Liver (tissue), 3 donors: ENCODE data around the gene EHD4.

Experiments
- EGR1 ChIP-seq, 2 donors: IDR thresholded peaks; 2 replicates each; pipeline ENCODE4 v1.6.1; 2016 to 2018; ENCODE audit warnings: antibody characterized with exemption in 2 of 2, low read depth in 2 of 2
- GABPA ChIP-seq, 2 donors: IDR thresholded peaks in 1 of 2; conservative IDR thresholded peaks in 1 of 2; 2 replicates each; pipeline ENCODE4 v1.6.1; 2016; ENCODE audit warnings: antibody characterized with exemption in 2 of 2, mild to moderate bottlenecking in 1 of 2, moderate library complexity in 1 of 2
- JUND ChIP-seq, 2 donors: IDR thresholded peaks; 2 replicates each; pipeline ENCODE4 v1.6.1; 2016; ENCODE audit warnings: antibody characterized with exemption in 2 of 2
- RAD21 ChIP-seq, 2 donors: IDR thresholded peaks; 2 replicates each; pipeline ENCODE4 v1.6.1; 2016; ENCODE audit warnings: antibody characterized with exemption in 2 of 2, mild to moderate bottlenecking in 2 of 2
- RXRA ChIP-seq, 2 donors: IDR thresholded peaks; 2 replicates each; pipeline ENCODE4 v1.6.1; 2017 to 2018; ENCODE audit warnings: antibody characterized with exemption in 2 of 2, mild to moderate bottlenecking in 1 of 2
- SP1 ChIP-seq: IDR thresholded peaks from 2 replicates; pipeline ENCODE4 v1.6.1; 2018; ENCODE audit warnings: antibody characterized with exemption, mild to moderate bottlenecking
- TAF1 ChIP-seq: conservative IDR thresholded peaks from 2 replicates; pipeline ENCODE4 v1.6.1; 2016; ENCODE audit warnings: antibody characterized with exemption, mild to moderate bottlenecking
- YY1 ChIP-seq: IDR thresholded peaks from 2 replicates; pipeline ENCODE4 v1.6.1; 2016; ENCODE audit warnings: antibody characterized with exemption, mild to moderate bottlenecking
- TF ChIP-seq, protein P1 (sequence below): fragments of 150-350 bp; IDR thresholded peaks from 2 replicates; pipeline ENCODE4 v1.5.1; 2017; ENCODE audit warnings: improper control_type of control experiment, low read depth, low read length; ENCODE audit not compliant: missing input control
- TF ChIP-seq, protein P2 (sequence below): IDR thresholded peaks from 2 replicates; pipeline ENCODE4 v1.6.1; 2016; ENCODE audit warnings: antibody characterized with exemption, mild to moderate bottlenecking
- TF ChIP-seq, protein P3 (sequence below): IDR thresholded peaks from 2 replicates; pipeline ENCODE4 v1.6.1; 2016; ENCODE audit warnings: antibody characterized with exemption
- TF ChIP-seq, protein P4 (sequence below): IDR thresholded peaks from 2 replicates; pipeline ENCODE4 v1.6.1; 2016; ENCODE audit warnings: antibody characterized with exemption
- TF ChIP-seq, protein P5 (sequence below): IDR thresholded peaks from 2 replicates; pipeline ENCODE4 v1.6.1; 2016; ENCODE audit warnings: antibody characterized with exemption
- donor health status: healthy.
- donor health status: healthy.

DNA sequence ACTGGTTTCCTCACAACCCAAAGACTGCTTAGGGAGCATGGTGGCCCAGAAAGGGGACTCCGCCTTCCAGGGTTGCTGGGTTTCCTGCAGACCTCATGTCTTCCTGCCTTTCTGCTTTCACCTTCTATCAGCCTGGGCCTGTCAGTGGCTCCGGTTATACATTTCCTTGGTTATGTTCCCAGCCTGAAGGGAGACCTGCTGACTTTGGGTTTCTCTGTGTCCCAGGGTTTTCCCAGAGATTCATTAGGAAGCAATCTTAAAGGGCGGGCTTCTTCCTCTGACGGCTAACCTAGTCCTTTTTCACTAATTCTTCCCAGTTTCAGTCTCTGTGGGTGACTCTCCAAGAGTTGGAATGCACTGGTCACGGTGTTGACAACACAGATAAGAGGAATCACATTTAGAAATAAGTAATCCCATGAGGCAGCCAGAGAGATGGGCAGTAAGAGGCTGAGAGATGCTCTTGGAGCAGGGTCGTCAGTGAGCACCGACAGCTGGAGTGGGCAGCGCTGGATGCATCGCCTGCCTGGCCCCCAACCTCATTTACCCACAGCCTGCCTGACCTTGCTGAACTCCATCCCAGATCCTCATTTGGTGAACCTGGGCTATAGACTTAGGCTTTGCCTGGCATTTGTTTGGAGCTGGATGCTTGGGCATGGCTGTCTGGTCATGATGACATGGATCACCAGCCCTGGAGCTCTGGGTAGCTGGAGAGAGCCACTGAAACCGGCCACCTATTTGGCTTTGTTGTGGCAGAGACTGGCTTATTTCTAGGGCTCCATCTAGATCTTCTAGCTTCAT is 10.0 kb upstream of the EHD4 start:
- no peak for TF ChIP-seq SP1
- no peak for TF ChIP-seq RXRA (IDR thresholded peaks at IDR 0.05)
- TF ChIP-seq, protein P1, sequence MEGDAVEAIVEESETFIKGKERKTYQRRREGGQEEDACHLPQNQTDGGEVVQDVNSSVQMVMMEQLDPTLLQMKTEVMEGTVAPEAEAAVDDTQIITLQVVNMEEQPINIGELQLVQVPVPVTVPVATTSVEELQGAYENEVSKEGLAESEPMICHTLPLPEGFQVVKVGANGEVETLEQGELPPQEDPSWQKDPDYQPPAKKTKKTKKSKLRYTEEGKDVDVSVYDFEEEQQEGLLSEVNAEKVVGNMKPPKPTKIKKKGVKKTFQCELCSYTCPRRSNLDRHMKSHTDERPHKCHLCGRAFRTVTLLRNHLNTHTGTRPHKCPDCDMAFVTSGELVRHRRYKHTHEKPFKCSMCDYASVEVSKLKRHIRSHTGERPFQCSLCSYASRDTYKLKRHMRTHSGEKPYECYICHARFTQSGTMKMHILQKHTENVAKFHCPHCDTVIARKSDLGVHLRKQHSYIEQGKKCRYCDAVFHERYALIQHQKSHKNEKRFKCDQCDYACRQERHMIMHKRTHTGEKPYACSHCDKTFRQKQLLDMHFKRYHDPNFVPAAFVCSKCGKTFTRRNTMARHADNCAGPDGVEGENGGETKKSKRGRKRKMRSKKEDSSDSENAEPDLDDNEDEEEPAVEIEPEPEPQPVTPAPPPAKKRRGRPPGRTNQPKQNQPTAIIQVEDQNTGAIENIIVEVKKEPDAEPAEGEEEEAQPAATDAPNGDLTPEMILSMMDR: no peak
- no peak for TF ChIP-seq EGR1 (IDR thresholded peaks at IDR 0.05; ENCODE audit: low read depth in 2 of 2)
- TF ChIP-seq, protein P2, sequence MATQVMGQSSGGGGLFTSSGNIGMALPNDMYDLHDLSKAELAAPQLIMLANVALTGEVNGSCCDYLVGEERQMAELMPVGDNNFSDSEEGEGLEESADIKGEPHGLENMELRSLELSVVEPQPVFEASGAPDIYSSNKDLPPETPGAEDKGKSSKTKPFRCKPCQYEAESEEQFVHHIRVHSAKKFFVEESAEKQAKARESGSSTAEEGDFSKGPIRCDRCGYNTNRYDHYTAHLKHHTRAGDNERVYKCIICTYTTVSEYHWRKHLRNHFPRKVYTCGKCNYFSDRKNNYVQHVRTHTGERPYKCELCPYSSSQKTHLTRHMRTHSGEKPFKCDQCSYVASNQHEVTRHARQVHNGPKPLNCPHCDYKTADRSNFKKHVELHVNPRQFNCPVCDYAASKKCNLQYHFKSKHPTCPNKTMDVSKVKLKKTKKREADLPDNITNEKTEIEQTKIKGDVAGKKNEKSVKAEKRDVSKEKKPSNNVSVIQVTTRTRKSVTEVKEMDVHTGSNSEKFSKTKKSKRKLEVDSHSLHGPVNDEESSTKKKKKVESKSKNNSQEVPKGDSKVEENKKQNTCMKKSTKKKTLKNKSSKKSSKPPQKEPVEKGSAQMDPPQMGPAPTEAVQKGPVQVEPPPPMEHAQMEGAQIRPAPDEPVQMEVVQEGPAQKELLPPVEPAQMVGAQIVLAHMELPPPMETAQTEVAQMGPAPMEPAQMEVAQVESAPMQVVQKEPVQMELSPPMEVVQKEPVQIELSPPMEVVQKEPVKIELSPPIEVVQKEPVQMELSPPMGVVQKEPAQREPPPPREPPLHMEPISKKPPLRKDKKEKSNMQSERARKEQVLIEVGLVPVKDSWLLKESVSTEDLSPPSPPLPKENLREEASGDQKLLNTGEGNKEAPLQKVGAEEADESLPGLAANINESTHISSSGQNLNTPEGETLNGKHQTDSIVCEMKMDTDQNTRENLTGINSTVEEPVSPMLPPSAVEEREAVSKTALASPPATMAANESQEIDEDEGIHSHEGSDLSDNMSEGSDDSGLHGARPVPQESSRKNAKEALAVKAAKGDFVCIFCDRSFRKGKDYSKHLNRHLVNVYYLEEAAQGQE: no peak
- TF ChIP-seq, protein P3, sequence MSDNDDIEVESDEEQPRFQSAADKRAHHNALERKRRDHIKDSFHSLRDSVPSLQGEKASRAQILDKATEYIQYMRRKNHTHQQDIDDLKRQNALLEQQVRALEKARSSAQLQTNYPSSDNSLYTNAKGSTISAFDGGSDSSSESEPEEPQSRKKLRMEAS: no peak
- TF ChIP-seq, protein P4, sequence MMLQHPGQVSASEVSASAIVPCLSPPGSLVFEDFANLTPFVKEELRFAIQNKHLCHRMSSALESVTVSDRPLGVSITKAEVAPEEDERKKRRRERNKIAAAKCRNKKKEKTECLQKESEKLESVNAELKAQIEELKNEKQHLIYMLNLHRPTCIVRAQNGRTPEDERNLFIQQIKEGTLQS: no peak
- TF ChIP-seq JUND (IDR thresholded peaks at IDR 0.05): no peak
- TF ChIP-seq TAF1: no peak
- TF ChIP-seq YY1: no peak
- TF ChIP-seq, protein P5, sequence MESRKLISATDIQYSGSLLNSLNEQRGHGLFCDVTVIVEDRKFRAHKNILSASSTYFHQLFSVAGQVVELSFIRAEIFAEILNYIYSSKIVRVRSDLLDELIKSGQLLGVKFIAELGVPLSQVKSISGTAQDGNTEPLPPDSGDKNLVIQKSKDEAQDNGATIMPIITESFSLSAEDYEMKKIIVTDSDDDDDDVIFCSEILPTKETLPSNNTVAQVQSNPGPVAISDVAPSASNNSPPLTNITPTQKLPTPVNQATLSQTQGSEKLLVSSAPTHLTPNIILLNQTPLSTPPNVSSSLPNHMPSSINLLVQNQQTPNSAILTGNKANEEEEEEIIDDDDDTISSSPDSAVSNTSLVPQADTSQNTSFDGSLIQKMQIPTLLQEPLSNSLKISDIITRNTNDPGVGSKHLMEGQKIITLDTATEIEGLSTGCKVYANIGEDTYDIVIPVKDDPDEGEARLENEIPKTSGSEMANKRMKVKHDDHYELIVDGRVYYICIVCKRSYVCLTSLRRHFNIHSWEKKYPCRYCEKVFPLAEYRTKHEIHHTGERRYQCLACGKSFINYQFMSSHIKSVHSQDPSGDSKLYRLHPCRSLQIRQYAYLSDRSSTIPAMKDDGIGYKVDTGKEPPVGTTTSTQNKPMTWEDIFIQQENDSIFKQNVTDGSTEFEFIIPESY: no peak
- no peak for TF ChIP-seq GABPA (IDR thresholded peaks at IDR 0.05 in 1 of 2, conservative IDR thresholded peaks at IDR 0.05 in 1 of 2)
- no peak for TF ChIP-seq RAD21 (IDR thresholded peaks at IDR 0.05)
